IMR-90 (cell line): Measurements from ENCODE around the gene KYAT1. TPM values are rescaled to one million over a fixed set of nuclear protein-coding genes. Genes with fewer than 3 reads are reported as not detected.

Source experiments
- ATAC-seq: fragments of 200-7000 bp; cut with Tn5 transposase; 2 replicates; pipeline ENCODE4 v1.9.1; 2020; ENCODE audit warnings: low read depth, mild to moderate bottlenecking, moderate library complexity
- BruUV-seq: library from RNA; stranded (reverse); fragments of 400-500 nt; replicated peaks from 2 replicates; lab custom pipeline; 2021; lab: Mats Ljungman, UMichigan
- CTCF ChIA-PET: fragments of 300-600 bp; formaldehyde crosslinking; extraction: SDS; loops from one replicate; lab custom pipeline; 2021; ENCODE audit warnings: antibody characterized with exemption; lab: Yijun Ruan, JAX
- POLR2A ChIA-PET: fragments of 300-600 bp; sonication (Branson Sonifier 250); formaldehyde crosslinking; loops from one replicate; lab custom pipeline; 2022; ENCODE audit warnings: antibody characterized with exemption; ENCODE audit not compliant: unreplicated experiment; lab: Charles Lee
- DNase-seq: peaks from one replicate; pipeline ENCODE4 v3.0.0; 2013
- H2AFZ ChIP-seq: replicated peaks from 2 replicates; pipeline ENCODE3; 2013; ENCODE audit warnings: low read length, mild to moderate bottlenecking; ENCODE audit not compliant: poor library complexity
- H2AK5ac ChIP-seq: 2 replicates; pipeline ENCODE4 v1.6.1; 2013; ENCODE audit warnings: low read depth, low read length, inconsistent platforms
- H2AK9ac ChIP-seq: replicated peaks from 2 replicates; pipeline ENCODE3; 2013; ENCODE audit warnings: mild to moderate bottlenecking, low read depth, low read length, moderate library complexity; ENCODE audit not compliant: poor library complexity
- H2BK120ac ChIP-seq: 2 replicates; pipeline ENCODE4 v1.6.1; 2013; ENCODE audit warnings: low read depth, low read length, inconsistent platforms
- H2BK15ac ChIP-seq: 3 replicates; pipeline ENCODE4 v1.6.1; 2013; ENCODE audit warnings: low read depth, low read length, inconsistent platforms
- H2BK20ac ChIP-seq: 2 replicates; pipeline ENCODE4 v1.6.1; 2013; ENCODE audit warnings: low read depth, mild to moderate bottlenecking, inconsistent platforms, low read length, moderate library complexity
- H2BK5ac ChIP-seq: 2 replicates; pipeline ENCODE4 v1.6.1; 2013; ENCODE audit warnings: mild to moderate bottlenecking, low read depth, low read length, inconsistent platforms; ENCODE audit not compliant: poor library complexity, severe bottlenecking
- H3K14ac ChIP-seq: replicated peaks from 2 replicates; pipeline ENCODE4 v1.6.1; 2013; ENCODE audit warnings: low read depth, low read length, inconsistent platforms
- H3K18ac ChIP-seq: 2 replicates; pipeline ENCODE4 v1.6.1; 2013; ENCODE audit warnings: low read depth, low read length, control low read depth
- H3K23ac ChIP-seq: 2 replicates; pipeline ENCODE4 v1.6.1; 2013; ENCODE audit warnings: low read depth, low read length, inconsistent platforms
- H3K27ac ChIP-seq: 2 replicates; pipeline ENCODE4 v1.5.1; 2013; ENCODE audit warnings: mild to moderate bottlenecking, control low read depth, low read length; ENCODE audit not compliant: insufficient read depth
- H3K27me3 ChIP-seq: 2 replicates; pipeline ENCODE4 v1.6.1; 2013; ENCODE audit warnings: low read length; ENCODE audit not compliant: control insufficient read depth, insufficient read depth
- H3K36me3 ChIP-seq: 2 replicates; pipeline ENCODE4 v1.6.1; 2013; ENCODE audit warnings: low read length, mixed read lengths; ENCODE audit not compliant: control insufficient read depth, insufficient read depth
- H3K4ac ChIP-seq: 2 replicates; pipeline ENCODE4 v1.6.1; 2013; ENCODE audit warnings: low read depth, low read length, inconsistent platforms
- H3K4me1 ChIP-seq: 2 replicates; pipeline ENCODE4 v1.6.1; 2013; ENCODE audit warnings: low read length, mixed read lengths; ENCODE audit not compliant: control insufficient read depth, insufficient read depth
- H3K4me2 ChIP-seq: 2 replicates; pipeline ENCODE4 v1.6.1; 2013; ENCODE audit warnings: low read depth, mild to moderate bottlenecking, control low read depth, low read length, moderate library complexity
- H3K4me3 ChIP-seq: 2 replicates; pipeline ENCODE4 v1.5.1; 2013; ENCODE audit warnings: low read depth, mild to moderate bottlenecking, control low read depth, low read length, moderate library complexity; ENCODE audit not compliant: insufficient read depth
- H3K56ac ChIP-seq: 2 replicates; pipeline ENCODE4 v1.6.1; 2013; ENCODE audit warnings: low read length, inconsistent platforms; ENCODE audit not compliant: insufficient read depth; ENCODE audit errors: extremely low read depth
- H3K79me1 ChIP-seq, 2 experiments: 2 replicates each; pipeline ENCODE4 v1.6.1; 2013; ENCODE audit warnings: low read length in 2 of 2, inconsistent platforms in 1 of 2, low read depth in 1 of 2
- H3K9ac ChIP-seq: 2 replicates; pipeline ENCODE4 v1.6.1; 2013; ENCODE audit warnings: low read depth, low read length, control low read depth
- H3K9me1 ChIP-seq: 2 replicates; pipeline ENCODE4 v1.6.1; 2013; ENCODE audit warnings: low read length, inconsistent platforms; ENCODE audit not compliant: insufficient read depth
- H3K9me3 ChIP-seq: 2 replicates; pipeline ENCODE4 v1.6.1; 2013; ENCODE audit warnings: low read length; ENCODE audit not compliant: control insufficient read depth, insufficient read depth
- H4K20me1 ChIP-seq: 2 replicates; pipeline ENCODE4 v1.6.1; 2013; ENCODE audit warnings: low read length, inconsistent platforms; ENCODE audit not compliant: insufficient read depth
- H4K5ac ChIP-seq: 2 replicates; pipeline ENCODE4 v1.6.1; 2013; ENCODE audit warnings: mild to moderate bottlenecking, low read depth, low read length, control low read depth
- H4K8ac ChIP-seq, 2 experiments: 2 replicates each; pipeline ENCODE4 v1.6.1; 2013; ENCODE audit warnings: low read depth in 2 of 2, low read length in 2 of 2, control low read depth in 1 of 2, inconsistent platforms in 1 of 2
- H4K91ac ChIP-seq: 2 replicates; pipeline ENCODE4 v1.6.1; 2013; ENCODE audit warnings: low read depth, low read length, inconsistent platforms; ENCODE audit not compliant: insufficient read depth
- BHLHE40 ChIP-seq: fragments of 150-350 bp; IDR thresholded peaks from 2 replicates; pipeline ENCODE4 v1.6.1; 2016; ENCODE audit warnings: mild to moderate bottlenecking, low read depth, low read length
- CHD1 ChIP-seq: IDR thresholded peaks from 2 replicates; pipeline ENCODE4 v1.6.1; 2012; ENCODE audit warnings: low read depth, low read length, improper control_type of control experiment
- FOS ChIP-seq: fragments of 150-350 bp; IDR thresholded peaks from 2 replicates; pipeline ENCODE4 v1.6.1; 2016; ENCODE audit warnings: low read depth, low read length
- MAFK ChIP-seq: IDR thresholded peaks from 2 replicates; pipeline ENCODE4 v1.6.1; 2012; ENCODE audit warnings: low read depth, low read length, improper control_type of control experiment
- MAZ ChIP-seq: IDR thresholded peaks from 2 replicates; pipeline ENCODE4 v1.6.1; 2012; ENCODE audit warnings: low read depth, mild to moderate bottlenecking, low read length, improper control_type of control experiment, moderate library complexity, borderline replicate concordance
- MXI1 ChIP-seq: IDR thresholded peaks from 2 replicates; pipeline ENCODE4 v1.6.1; 2012; ENCODE audit warnings: low read depth, mild to moderate bottlenecking, low read length, moderate library complexity, borderline replicate concordance
- NFE2L2 ChIP-seq: fragments of 150-350 bp; IDR thresholded peaks from 2 replicates; pipeline ENCODE4 v1.6.1; 2016; ENCODE audit warnings: low read depth, mild to moderate bottlenecking, low read length
- POLR2A ChIP-seq: IDR thresholded peaks from 2 replicates; pipeline ENCODE4 v1.6.1; 2012; ENCODE audit warnings: mild to moderate bottlenecking, low read depth, low read length
- RAD21 ChIP-seq: IDR thresholded peaks from 2 replicates; pipeline ENCODE4 v1.6.1; 2012; ENCODE audit warnings: low read length, improper control_type of control experiment
- RCOR1 ChIP-seq: IDR thresholded peaks from 2 replicates; pipeline ENCODE4 v1.6.1; 2012; ENCODE audit warnings: mild to moderate bottlenecking, low read length, improper control_type of control experiment; ENCODE audit not compliant: insufficient replicate concordance
- RFX5 ChIP-seq: IDR thresholded peaks from 2 replicates; pipeline ENCODE4 v1.8.0; 2012; ENCODE audit warnings: low read depth, mild to moderate bottlenecking, low read length, moderate library complexity
- SMC3 ChIP-seq: fragments of 150-350 bp; IDR thresholded peaks from 2 replicates; pipeline ENCODE4 v1.6.1; 2016; ENCODE audit warnings: low read depth, mild to moderate bottlenecking, antibody characterized with exemption, low read length, moderate library complexity
- WGBS, 2 experiments: methylation state at CpG; one replicate each; pipeline versions ENCODE4 v1.1.5 to v1.1.7; 2013; ENCODE audit warnings: missing lambda C conversion rate in 2 of 2; ENCODE audit not compliant: insufficient read length in 1 of 2; ENCODE audit errors: extremely low coverage in 2 of 2; 5-methylcytosine and 5-hydroxymethylcytosine counted together
- dilution Hi-C: fragments of 300-500 bp; cut with HindIII; formaldehyde crosslinking; loops from one replicate; pipeline ENCODE4 v1.14.3; 2018; ENCODE audit warnings: low sequenced_read_pairs; ENCODE audit not compliant: unreplicated experiment
- in situ Hi-C: fragments of 300-500 bp; cut with MboI; formaldehyde crosslinking; loops from 3 replicates; pipeline ENCODE4 v1.14.3; 2019; ENCODE audit warnings: low sequenced_read_pairs, inconsistent platforms, mixed read lengths
- intact Hi-C: fragments of 100-400 bp; cut with micrococcal nuclease; formaldehyde crosslinking; loops from 2 replicates; pipeline ENCODE4 v1.10.0; 2022
- polyA plus RNA-seq, 3 experiments: library from polyadenylated mRNA; depleted of rRNA; stranded (reverse); fragments of >200 nt; gene quantifications; 2 replicates each; pipeline ENCODE4 v1.2.3, GENCODE V29; 2012; ENCODE audit warnings: low replicate concordance in 1 of 3
- total RNA-seq: library from RNA; depleted of rRNA; stranded (reverse); fragments of >200 nt; gene quantifications from 2 replicates; pipeline ENCODE4 v1.2.3, GENCODE V29; 2012
- TF ChIP-seq, protein P1 (sequence below): fragments of 150-350 bp; IDR thresholded peaks from 2 replicates; pipeline ENCODE4 v1.6.1; 2016; ENCODE audit warnings: low read depth, mild to moderate bottlenecking, low read length, moderate library complexity, borderline replicate concordance
- TF ChIP-seq, protein P2 (sequence below): fragments of 150-350 bp; IDR thresholded peaks from 2 replicates; pipeline ENCODE4 v1.6.1; 2017; ENCODE audit warnings: mild to moderate bottlenecking, antibody characterized with exemption, low read length, low read depth

The KYAT1 gene
- total and polyA plus RNA-seq, 2 of the 4 experiments (the other 2 are of a cell fraction) = 6.8 to 9.5 TPM

DNA sequence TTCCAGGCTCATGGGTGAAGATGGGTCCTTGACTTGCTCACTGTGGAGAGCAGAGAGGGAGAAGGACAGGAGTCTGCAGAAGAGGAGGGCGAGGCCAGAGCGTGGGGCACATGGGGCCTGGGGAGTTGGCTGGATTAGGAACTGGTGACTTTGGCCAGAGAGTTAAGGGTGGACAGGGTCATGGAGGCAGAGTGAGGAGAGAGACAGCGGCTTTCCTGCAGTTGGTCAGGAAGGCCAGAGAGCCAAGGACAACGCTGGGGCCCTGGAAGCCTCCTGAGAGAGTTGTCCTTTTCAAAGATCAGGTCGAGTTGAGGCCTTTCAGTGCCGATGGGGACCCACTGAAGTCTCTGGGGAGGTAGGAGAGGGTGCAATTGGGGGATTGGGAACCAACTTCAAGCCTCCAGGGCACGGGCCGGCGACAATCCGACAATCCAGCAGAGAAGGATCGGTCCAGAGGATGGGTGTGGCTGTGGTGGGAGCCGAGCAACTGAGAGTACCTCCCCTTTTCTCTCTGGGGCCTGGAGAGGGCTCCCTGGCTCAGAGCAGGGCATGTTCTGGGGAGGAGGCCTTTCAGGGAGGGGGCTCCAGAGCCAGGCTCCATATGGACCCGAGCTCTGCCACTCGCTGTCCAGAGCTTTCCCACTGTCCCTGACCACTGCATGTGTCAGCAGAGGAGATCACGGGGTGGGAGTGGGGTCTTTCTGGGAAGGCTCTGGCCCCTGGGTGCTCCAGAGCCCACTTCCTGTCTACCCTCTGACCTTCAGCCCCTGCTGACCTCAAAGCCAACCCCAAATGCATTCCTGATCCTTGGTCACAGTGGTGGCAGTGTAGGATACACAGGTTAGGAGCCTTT is 31.5 kb upstream of the KYAT1 start:
- peaks cover 42% of the 10 kb centered on the region for H3K9me1 ChIP-seq
- POLR2A ChIA-PET = no interaction called here
- peak overlapping the region; percentile 94 for H2AK9ac ChIP-seq
- H2BK20ac ChIP-seq = peak overlapping the region; percentile 98
- H3K27ac ChIP-seq = peak overlapping the region; percentile 46
- CTCF ChIA-PET = no interaction called here
- peaks cover 43% of the 10 kb centered on the region for H3K36me3 ChIP-seq
- in situ Hi-C loops = no loop called here
- no peaks in the 10 kb centered on the region for H3K27me3 ChIP-seq
- ATAC-seq (no peak), DNase-seq (no peak)
- intact Hi-C loops = no loop called here
- peak overlapping the region; percentile 96 for H2AK5ac ChIP-seq
- peak overlapping the region; percentile 90 to 94 for H4K8ac ChIP-seq
- TF ChIP-seq, protein P1, sequence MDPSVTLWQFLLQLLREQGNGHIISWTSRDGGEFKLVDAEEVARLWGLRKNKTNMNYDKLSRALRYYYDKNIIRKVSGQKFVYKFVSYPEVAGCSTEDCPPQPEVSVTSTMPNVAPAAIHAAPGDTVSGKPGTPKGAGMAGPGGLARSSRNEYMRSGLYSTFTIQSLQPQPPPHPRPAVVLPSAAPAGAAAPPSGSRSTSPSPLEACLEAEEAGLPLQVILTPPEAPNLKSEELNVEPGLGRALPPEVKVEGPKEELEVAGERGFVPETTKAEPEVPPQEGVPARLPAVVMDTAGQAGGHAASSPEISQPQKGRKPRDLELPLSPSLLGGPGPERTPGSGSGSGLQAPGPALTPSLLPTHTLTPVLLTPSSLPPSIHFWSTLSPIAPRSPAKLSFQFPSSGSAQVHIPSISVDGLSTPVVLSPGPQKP = no peak
- TF ChIP-seq BHLHE40 (no peak), NFE2L2 (no peak), MAFK (no peak), MXI1 (no peak), POLR2A (no peak), RAD21 (no peak), FOS (no peak), RCOR1 (no peak), RFX5 (no peak), MAZ (no peak), CHD1 (no peak), SMC3 (no peak)
- TF ChIP-seq, protein P2, sequence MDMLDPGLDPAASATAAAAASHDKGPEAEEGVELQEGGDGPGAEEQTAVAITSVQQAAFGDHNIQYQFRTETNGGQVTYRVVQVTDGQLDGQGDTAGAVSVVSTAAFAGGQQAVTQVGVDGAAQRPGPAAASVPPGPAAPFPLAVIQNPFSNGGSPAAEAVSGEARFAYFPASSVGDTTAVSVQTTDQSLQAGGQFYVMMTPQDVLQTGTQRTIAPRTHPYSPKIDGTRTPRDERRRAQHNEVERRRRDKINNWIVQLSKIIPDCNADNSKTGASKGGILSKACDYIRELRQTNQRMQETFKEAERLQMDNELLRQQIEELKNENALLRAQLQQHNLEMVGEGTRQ = no peak
- H2BK15ac ChIP-seq = peak overlapping the region; percentile 99
- 93% methylated on average over 6 of the region's 15 CpGs; no CpG with 5 or more reads in 1 of the 2 experiments for WGBS, 2 experiments
- H3K79me1 ChIP-seq = peaks cover 41 to 95% of the 10 kb centered on the region in 2 experiments; a peak in 3 of 4 replicates
- peak overlapping the region; percentile 98 for H4K91ac ChIP-seq
- H2AFZ ChIP-seq = peak overlapping the region; percentile 46
- no peak overlapping the region for H3K4me3 ChIP-seq
- no peak overlapping the region; the same call in 1 of the 2 replicates for H3K4me2 ChIP-seq
- peak overlapping the region; percentile 99 for H3K4ac ChIP-seq
- peak overlapping the region; percentile 99 for H3K14ac ChIP-seq
- H4K5ac ChIP-seq = peak overlapping the region; percentile 80
- peak overlapping the region; percentile 82 for H3K18ac ChIP-seq
- H3K4me1 ChIP-seq = peaks cover 30% of the 10 kb centered on the region
- BruUV-seq = no TSS peak
- peak overlapping the region; percentile 91 for H3K23ac ChIP-seq
- no peaks in the 10 kb centered on the region for H3K9me3 ChIP-seq
- H3K9ac ChIP-seq = no peak overlapping the region
- peak overlapping the region; percentile 99 for H2BK5ac ChIP-seq
- dilution Hi-C loops = no loop called here
- no peaks in the 10 kb centered on the region; the same call in none of the 2 replicates for H4K20me1 ChIP-seq
- H2BK120ac ChIP-seq = peak overlapping the region; percentile 99
- H3K56ac ChIP-seq = peak overlapping the region; percentile 71
